Dedifferentiated amniotic fluid mesenchymal stem cell (primary cell): Measurements from ENCODE around the gene PRRC2A.

Experiments
- DNase-seq: peaks from one replicate; pipeline ENCODE4 v3.0.0-alpha.2; 2016; ENCODE audit errors: extremely low spot score

Gene PRRC2A

GRCh38 chr6:31652925-31653724 is 32.6 kb downstream of the PRRC2A start:
- no peak for DNase-seq

- no peak for DNase-seq
Observed at GRCh38 chr6:31654574-31655348, 34.2 kb downstream of the PRRC2A start.

GRCh38 chr6:31655349-31656237 is 35.1 kb downstream of the PRRC2A start, which contains the start of gene APOM:
APOM (plus strand) TSS chr6:31655894; CDS start chr6:31655967, 73 bp downstream.
- DNase-seq: no peak

- no peak for DNase-seq
Observed at GRCh38 chr6:31657406-31658157, 37.1 kb downstream of the PRRC2A start.

GRCh38 chr6:31658158-31658688 is 37.7 kb downstream of the PRRC2A start:
- no peak for DNase-seq

- DNase-seq: no peak
Observed at GRCh38 chr6:31658983-31659648, 38.6 kb downstream of the PRRC2A start.

- no peak for DNase-seq
Observed at GRCh38 chr6:31659649-31660380, 39.3 kb downstream of the PRRC2A start.

GRCh38 chr6:31660381-31661261 is 40.1 kb downstream of the PRRC2A start, which contains the start of gene C6orf47:
C6orf47 (minus strand) TSS chr6:31660778; CDS start chr6:31659947, 831 bp downstream.
- DNase-seq: peak; percentile 56

GRCh38 chr6:31661262-31662123 is 41.0 kb downstream of the PRRC2A start:
- no peak for DNase-seq

- no peak for DNase-seq
Observed at GRCh38 chr6:31662124-31662723, 41.7 kb downstream of the PRRC2A start.

- DNase-seq: no peak
Observed at GRCh38 chr6:31663126-31663960, 42.8 kb downstream of the PRRC2A start.

GRCh38 chr6:31663961-31664789 is 43.7 kb downstream of the PRRC2A start:
- peak; percentile 45 for DNase-seq

- peak; percentile 94 for DNase-seq
Observed at GRCh38 chr6:31664790-31665500, 44.4 kb downstream of the PRRC2A start, which contains the start of gene GPANK1. GPANK1 (minus strand) TSS chr6:31664997; CDS start chr6:31664478, 519 bp downstream.
